GM19043 (cell line): ENCODE measurements around the gene SIAE.
A peak's percentile ranks its signal among the peaks of the same experiment; 100 is the strongest.

Experiments used
- ATAC-seq: cut with Tn5 transposase; IDR thresholded peaks from one replicate; pipeline ENCODE4 v1.9.1; 2021; ENCODE audit warnings: low read depth; ENCODE audit not compliant: unreplicated experiment

SIAE gene

GRCh38 chr11:124667601-124668000, 5.9 kb downstream of the SIAE start:
- ATAC-seq: no peak

DNA sequence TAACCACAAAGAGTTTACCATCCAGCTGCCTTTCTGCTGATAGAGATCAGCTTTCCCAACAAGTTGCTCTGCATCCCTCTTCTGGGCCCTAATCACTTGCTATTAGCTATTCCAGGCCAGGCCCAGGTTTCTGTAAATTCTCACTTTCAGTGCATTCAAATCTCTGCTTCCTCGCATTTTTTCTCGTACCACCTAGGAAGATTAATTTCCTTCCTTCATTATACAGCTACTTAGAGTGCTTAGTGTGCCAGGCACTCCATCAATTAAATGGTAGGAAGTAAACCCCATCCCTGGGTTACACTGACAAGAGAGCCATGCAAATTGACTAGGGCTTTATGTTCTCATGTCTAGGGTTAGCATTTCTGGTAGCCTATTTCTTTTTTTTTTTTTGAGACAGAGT, 9.7 kb downstream of the SIAE start:
- no peak for ATAC-seq

DNA sequence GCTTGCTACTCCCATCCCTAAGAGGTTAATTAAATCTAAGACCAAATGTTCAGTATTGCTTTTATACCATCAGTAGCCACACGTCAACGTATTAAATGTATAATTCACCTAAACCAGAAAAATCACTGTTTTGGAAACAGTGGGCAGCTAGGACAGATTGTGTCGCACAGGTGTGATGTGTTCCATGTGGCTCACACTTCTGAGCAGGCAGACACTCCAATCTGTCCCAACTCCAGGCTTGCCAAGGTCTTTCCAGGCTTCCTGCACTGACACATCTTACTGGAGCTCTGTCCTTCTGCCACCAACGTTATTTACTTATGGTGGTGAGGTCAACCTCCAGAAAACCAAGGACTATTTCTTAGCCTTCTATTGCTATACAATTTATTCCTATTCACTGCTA, 11.4 kb downstream of the SIAE start:
- no peak for ATAC-seq

GRCh38 chr11:124661553-124661952, 12.0 kb downstream of the SIAE start:
- ATAC-seq: no peak

DNA sequence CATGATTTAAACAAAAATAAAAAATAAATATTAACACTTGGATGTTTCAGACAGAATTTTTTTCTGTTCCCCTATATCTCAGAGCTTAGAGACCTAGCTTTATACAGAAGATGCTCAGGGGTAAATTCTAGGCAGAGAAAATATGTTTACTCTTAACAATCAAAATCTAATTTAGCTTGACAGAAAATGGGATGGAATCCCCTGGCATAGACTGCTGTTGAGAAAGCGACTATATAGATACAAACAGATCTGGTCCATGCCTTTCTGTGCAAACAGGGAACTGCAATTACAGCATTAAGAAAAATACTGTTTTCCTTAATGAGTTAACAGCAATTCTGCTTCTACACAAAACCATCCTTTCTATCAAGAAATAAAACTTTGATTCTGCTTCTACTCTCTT, 14.6 kb downstream of the SIAE start:
- ATAC-seq: no peak

GRCh38 chr11:124658501-124658900, 15.0 kb downstream of the SIAE start:
- ATAC-seq: no peak

DNA sequence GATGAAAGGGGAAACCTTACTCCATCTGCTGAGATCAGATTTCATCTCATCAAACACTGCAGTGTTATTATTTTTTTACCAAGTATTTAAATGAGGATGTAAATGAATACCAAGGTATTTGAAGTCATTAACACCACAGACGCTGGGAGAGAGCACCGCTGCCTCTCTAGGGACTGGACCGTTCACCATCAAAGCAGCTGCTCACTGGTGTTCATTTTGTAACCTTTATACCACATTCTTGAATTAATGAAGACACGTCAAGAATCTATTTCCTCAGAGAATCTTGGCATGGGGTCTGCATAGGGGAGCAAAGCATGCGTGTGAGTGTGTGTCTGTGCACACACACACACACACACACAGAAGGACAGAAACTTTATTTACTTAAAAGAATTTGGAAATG, 15.6 kb downstream of the SIAE start:
- no peak for ATAC-seq

- ATAC-seq: no peak
These were observed 16.5 kb downstream of the SIAE start for GRCh38 chr11:124656774-124657630.

GRCh38 chr11:124648610-124649009, 24.9 kb downstream of the SIAE start:
- ATAC-seq: no peak

- peak; percentile 59 for ATAC-seq
These were observed 27.4 kb downstream of the SIAE start for GRCh38 chr11:124646148-124646547.

DNA sequence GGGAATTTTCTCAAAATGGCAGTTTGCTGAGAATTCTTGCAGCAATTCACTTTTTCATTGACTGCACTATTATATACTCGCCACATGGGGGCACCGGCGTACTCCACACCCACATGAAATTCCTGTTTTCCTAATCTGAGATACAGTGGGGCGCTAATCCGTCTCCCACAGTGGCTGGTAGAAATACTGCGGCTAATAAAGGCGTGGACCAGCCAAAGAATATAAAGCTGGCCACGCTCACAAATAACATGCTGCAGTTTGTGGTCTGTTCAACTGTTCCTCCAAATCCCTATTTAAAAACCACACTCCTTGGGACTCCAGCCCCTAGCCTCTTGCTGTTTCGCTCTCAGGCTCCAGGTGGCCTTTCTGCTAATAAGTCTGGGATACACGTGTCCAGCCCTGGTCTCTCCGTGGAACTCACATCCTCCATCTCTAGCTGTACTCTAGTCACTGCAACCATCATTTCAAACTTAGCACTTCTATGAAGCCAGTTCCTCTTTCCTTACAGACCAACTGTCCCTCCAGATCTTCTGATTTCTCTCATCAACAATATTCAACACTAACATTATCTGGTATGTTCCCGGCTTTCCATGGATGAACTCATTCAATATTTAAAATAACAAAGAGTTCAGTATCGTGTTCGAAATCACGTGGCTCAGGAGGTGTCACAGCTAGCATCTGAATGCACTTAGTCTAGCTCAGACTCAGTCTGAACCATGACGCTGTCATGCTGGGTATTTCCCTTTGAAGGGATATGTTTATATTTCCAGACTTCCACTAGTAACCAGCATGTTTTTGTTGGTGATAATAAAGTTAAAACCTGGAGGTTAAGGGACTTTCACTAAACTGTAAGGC, 28.9 kb downstream of the SIAE start:
- ATAC-seq: peak; percentile 49

- no peak for ATAC-seq
These were observed 29.7 kb downstream of the SIAE start for GRCh38 chr11:124643605-124644425.

GRCh38 chr11:124643042-124643604, 30.4 kb downstream of the SIAE start:
- no peak for ATAC-seq

DNA sequence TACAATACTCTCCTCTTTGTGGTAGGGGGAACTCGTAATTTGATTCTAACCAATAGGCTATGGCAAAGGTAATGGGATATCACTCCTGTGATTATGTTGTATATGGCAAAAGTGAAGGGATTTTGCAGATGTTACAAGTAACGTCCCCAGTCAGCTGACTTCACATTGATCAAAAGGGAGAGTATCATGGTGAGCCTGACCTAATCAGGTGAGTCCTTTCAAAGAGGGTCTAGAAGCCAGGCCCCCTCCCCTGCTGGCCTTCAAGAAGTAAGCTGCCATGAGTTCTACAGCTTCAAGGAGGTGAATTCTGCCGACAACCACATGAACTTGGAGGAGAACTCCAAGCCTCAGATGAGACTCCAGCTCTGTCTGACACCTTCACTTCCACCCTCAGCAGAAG, 30.9 kb downstream of the SIAE start:
- ATAC-seq: no peak

GRCh38 chr11:124640666-124641065, 32.9 kb downstream of the SIAE start:
- no peak for ATAC-seq

GRCh38 chr11:124639186-124639585, 34.4 kb downstream of the SIAE start:
- no peak for ATAC-seq

DNA sequence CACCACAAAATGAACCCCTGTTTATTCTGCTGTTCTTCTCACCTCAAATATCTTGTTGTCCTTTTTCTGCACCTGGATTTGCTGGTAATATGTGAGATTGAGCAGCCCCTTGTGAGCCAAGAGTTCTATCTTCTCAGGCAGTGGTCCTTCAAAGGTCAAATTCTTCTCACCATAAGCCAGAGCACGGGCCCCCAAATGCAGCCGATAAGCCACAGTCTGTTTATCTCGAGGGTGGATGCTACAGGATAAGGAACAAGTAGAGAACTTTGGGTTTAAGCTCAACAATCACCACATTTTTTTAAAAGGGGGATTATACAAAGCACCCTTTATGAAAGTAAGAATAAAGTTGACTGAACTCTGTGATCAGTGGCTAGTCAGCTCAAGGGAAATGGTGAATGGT, 35.0 kb downstream of the SIAE start:
- ATAC-seq: no peak

DNA sequence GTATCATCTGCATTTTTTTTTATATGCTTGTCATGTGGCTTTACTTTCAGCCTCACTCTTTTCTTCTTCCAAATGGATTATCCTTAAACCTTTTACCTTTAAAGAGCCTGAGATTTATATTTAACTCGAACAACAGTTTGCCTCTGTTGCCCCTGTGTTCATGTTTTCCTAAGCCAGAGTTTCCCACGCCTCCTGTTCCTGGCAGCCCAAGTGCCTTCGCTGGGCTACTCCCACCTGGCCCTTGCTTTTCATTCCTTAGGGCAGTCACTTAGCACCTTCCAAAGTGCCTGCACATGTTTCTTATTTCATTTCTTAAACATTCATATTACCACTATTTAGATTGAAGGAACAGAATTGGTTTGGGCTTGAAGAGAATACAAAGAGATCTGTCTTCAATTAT, 37.6 kb downstream of the SIAE start:
- no peak for ATAC-seq

- ATAC-seq: no peak
These were observed 40.2 kb downstream of the SIAE start for GRCh38 chr11:124633355-124633754.

DNA sequence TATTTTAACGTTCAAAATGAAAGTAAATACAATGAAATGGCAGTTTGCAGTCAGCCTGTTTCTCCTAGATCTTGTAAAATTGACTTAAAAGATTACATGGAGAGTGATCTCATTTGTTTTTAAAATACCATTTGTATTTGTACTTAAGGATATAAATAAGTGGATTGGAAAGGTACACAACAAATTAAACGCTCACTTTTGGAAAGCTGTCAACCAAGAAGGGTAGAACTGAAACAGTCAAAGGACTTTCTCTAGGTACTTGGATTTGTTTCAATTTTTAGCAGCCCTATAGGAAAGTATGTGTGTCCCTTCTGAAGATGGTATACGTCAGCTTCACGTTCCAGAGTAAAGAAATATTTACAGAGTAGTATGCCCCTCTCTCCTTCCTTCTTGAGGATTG, 43.6 kb downstream of the SIAE start:
- ATAC-seq: no peak

- no peak for ATAC-seq
These were observed 46.0 kb downstream of the SIAE start for GRCh38 chr11:124627546-124627945.
